ENCODE measurements around the gene VN1R5. TPM values are rescaled to one million over a fixed set of nuclear protein-coding genes. Genes with fewer than 3 reads are reported as not detected.
A peak's percentile ranks its signal among the peaks of the same experiment; 100 is the strongest.
"Not testable (repeated sequence)": the region's sequence is repeated elsewhere in the genome, so short reads cannot be mapped to it uniquely, and the experiment has no call there.

VN1R5 gene
- total RNA-seq, 1 experiment from 2014 or later = not detected

DNA sequence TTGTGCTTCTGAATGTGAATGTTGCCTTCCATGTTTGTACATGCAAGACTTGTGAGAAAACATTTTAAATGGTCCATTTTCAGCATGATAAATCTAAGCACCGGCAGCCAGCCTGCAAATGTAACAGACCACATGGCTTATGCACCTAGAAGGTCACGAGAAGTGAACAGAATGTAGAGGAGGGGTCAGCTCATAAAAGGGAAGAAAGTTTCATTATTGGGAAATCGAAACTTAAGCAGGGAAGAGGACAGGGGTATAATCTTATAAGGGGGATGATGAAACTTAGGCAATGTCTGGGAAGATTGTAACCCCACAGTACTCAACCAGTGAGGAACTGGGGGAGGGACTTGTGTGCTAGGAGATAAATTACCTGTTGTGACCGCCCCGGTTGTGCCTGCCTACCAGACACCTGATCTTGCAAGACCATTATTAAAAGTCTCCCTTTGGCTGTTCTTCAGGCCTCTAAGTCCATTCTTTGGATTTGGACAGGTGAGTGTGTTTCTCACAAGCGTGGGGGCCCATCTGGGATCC is 37.7 kb upstream of the VN1R5 start:
- no peak for DNase-seq

DNA sequence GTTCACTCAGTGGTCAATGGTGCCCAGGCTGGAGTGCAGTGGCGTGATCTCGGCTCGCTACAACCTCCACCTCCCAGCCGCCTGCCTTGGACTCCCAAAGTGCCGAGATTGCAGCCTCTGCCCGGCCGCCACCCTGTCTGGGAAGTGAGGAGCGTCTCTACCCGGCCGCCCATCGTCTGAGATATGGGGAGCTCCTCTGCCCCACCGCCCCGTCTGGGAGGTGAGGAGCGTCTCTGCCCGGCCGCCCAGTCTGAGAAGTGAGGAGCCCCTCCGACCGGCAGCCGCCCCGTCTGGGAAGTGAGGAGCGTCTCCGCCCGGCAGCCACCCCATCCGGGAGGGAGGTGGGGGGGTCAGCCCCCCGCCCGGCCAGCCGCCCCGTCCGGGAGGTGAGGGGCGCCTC is 35.6 kb upstream of the VN1R5 start:
- not testable (repeated sequence) for H3K4me2 ChIP-seq (ENCODE audit: low read depth, low read length, poor library complexity, severe bottlenecking); H3K4me3 ChIP-seq (ENCODE audit: low read length); H3K9me2 ChIP-seq (replicated peaks; ENCODE audit: insufficient read depth, low read length); H2AFZ ChIP-seq (ENCODE audit: low read length); H3K79me2 ChIP-seq (ENCODE audit: low read length); H3K27ac ChIP-seq (ENCODE audit: low read length); H4K20me1 ChIP-seq (ENCODE audit: insufficient read depth, low read depth, low read length); H3K9ac ChIP-seq (ENCODE audit: low read length); H3K27me3 ChIP-seq (ENCODE audit: low read length); H3K4me1 ChIP-seq (ENCODE audit: low read length); H3K9me3 ChIP-seq (ENCODE audit: low read length); H3K36me3 ChIP-seq (ENCODE audit: insufficient read depth, low read length); DNase-seq

More for the DNA sequence above, 37.7 kb upstream of the VN1R5 start:
- Histone ChIP-seq H4K20me1 (ENCODE audit: insufficient read depth, low read depth, low read length) (no peaks in the 10 kb centered on the region), H2AFZ (ENCODE audit: low read length) (no peak overlapping the region), H3K36me3 (ENCODE audit: insufficient read depth, low read length) (no peaks in the 10 kb centered on the region), H3K9me2 (replicated peaks; ENCODE audit: insufficient read depth, low read length) (no peaks in the 10 kb centered on the region), H3K27me3 (ENCODE audit: low read length) (no peaks in the 10 kb centered on the region; the same call in 1 of the 2 replicates), H3K9me3 (ENCODE audit: low read length) (no peaks in the 10 kb centered on the region), H3K27ac (ENCODE audit: low read length) (no peak overlapping the region), H3K4me2 (ENCODE audit: low read depth, low read length, poor library complexity, severe bottlenecking) (no peak overlapping the region), H3K4me1 (ENCODE audit: low read length) (peaks cover 10% of the 10 kb centered on the region), H3K9ac (ENCODE audit: low read length) (no peak overlapping the region), H3K79me2 (ENCODE audit: low read length) (no peaks in the 10 kb centered on the region), H3K4me3 (ENCODE audit: low read length) (no peak overlapping the region)

DNA sequence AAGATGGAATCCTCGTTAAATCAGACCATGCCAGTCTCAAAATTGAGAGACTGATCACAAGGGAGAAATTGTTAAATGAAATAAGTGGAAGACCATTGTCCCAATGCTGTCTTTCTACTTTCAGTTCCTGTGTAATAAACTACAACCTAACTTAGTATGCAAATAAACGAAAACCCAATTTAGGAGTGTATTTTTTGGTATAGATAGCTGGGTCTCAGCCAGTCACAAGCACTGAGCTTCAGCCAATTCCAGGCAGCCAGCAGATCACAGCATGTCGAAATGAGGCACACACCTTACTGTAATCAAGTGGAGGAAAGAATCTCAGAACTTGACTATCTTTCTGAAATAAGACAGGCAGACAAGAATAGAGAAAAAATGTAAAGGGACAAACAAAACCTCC is 33.0 kb upstream of the VN1R5 start:
- Histone ChIP-seq H3K9me3 (ENCODE audit: low read length) (no peaks in the 10 kb centered on the region; the same call in 1 of the 2 replicates), H3K27me3 (ENCODE audit: low read length) (no peaks in the 10 kb centered on the region), H3K4me1 (ENCODE audit: low read length) (peaks cover 10% of the 10 kb centered on the region), H3K79me2 (ENCODE audit: low read length) (no peaks in the 10 kb centered on the region), H3K27ac (ENCODE audit: low read length) (no peak overlapping the region), H2AFZ (ENCODE audit: low read length) (no peak overlapping the region), H3K4me3 (ENCODE audit: low read length) (no peak overlapping the region), H3K4me2 (ENCODE audit: low read depth, low read length, poor library complexity, severe bottlenecking) (peak overlapping the region; percentile 8), H4K20me1 (ENCODE audit: insufficient read depth, low read depth, low read length) (no peaks in the 10 kb centered on the region), H3K9ac (ENCODE audit: low read length) (no peak overlapping the region), H3K9me2 (replicated peaks; ENCODE audit: insufficient read depth, low read length) (no peaks in the 10 kb centered on the region), H3K36me3 (ENCODE audit: insufficient read depth, low read length) (no peaks in the 10 kb centered on the region)
- peak; percentile 52 for DNase-seq

- Histone ChIP-seq H4K20me1 (ENCODE audit: insufficient read depth, low read depth, low read length) (no peaks in the 10 kb centered on the region), H3K27ac (ENCODE audit: low read length) (no peak overlapping the region), H3K9me2 (replicated peaks; ENCODE audit: insufficient read depth, low read length) (no peaks in the 10 kb centered on the region), H3K36me3 (ENCODE audit: insufficient read depth, low read length) (no peaks in the 10 kb centered on the region), H3K9me3 (ENCODE audit: low read length) (no peaks in the 10 kb centered on the region; the same call in 1 of the 2 replicates), H3K4me1 (ENCODE audit: low read length) (peaks cover 10% of the 10 kb centered on the region), H2AFZ (ENCODE audit: low read length) (no peak overlapping the region), H3K27me3 (ENCODE audit: low read length) (no peaks in the 10 kb centered on the region), H3K9ac (ENCODE audit: low read length) (no peak overlapping the region), H3K79me2 (ENCODE audit: low read length) (no peaks in the 10 kb centered on the region), H3K4me2 (ENCODE audit: low read depth, low read length, poor library complexity, severe bottlenecking) (no peak overlapping the region), H3K4me3 (ENCODE audit: low read length) (no peak overlapping the region)
- DNase-seq = no peak
Observed at GRCh38 chr1:247224822-247225221, 31.1 kb upstream of the VN1R5 start.

DNA sequence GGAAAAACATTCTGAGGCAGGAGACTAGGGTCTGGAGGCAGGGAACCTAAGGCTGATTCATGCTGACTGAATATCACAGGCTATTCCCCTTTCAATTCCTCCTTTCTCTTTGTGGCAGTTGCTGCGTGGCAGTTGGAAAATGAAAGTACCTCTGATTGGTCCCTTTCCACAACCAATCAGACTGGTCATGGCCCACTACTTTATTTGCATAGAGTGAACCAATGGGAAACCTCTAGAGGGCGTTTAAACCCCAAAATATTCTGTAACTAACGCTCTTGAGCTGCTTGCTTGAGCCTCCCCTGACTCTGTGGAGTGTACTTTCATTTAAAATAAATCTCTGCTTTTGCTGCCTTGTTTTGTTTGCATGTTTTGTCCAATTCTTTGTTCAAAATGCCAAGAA is 27.7 kb upstream of the VN1R5 start:
- Histone ChIP-seq H3K9me3 (ENCODE audit: low read length) (no peaks in the 10 kb centered on the region; the same call in 1 of the 2 replicates), H3K79me2 (ENCODE audit: low read length) (no peaks in the 10 kb centered on the region), H3K4me1 (ENCODE audit: low read length) (peaks cover under 1% of the 10 kb centered on the region; the same call in 1 of the 2 replicates), H3K27ac (ENCODE audit: low read length) (no peak overlapping the region), H3K9me2 (replicated peaks; ENCODE audit: insufficient read depth, low read length) (no peaks in the 10 kb centered on the region), H3K9ac (ENCODE audit: low read length) (no peak overlapping the region), H3K4me3 (ENCODE audit: low read length) (no peak overlapping the region), H2AFZ (ENCODE audit: low read length) (no peak overlapping the region), H3K4me2 (ENCODE audit: low read depth, low read length, poor library complexity, severe bottlenecking) (no peak overlapping the region), H4K20me1 (ENCODE audit: insufficient read depth, low read depth, low read length) (no peaks in the 10 kb centered on the region), H3K36me3 (ENCODE audit: insufficient read depth, low read length) (no peaks in the 10 kb centered on the region), H3K27me3 (ENCODE audit: low read length) (no peaks in the 10 kb centered on the region)
- DNase-seq = no peak

DNA sequence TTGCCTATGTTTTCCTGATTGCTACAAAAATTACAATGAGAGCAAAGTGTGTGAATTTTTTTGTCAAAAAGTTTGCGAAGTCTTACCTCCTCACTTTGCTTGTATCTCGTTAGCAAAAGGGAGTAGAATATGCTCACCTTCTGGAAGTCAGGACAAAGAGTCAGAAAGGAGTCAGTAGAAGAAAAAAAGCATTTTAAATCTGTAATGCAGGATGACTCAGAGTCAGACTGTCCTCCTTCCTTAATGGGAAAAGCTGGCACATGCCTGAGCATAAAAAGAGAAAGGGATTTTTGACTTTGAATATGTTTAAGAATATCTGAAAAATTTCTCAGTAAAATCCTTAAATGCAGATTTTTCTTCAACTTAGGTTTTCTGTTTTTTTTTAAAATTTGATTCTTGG is 14.2 kb upstream of the VN1R5 start:
- 0 out of 2 replicates have a peak, but pooled peaks cover 2% of the 10 kb centered on the region for H3K4me1 ChIP-seq (ENCODE audit: low read length)
- peaks cover 3% of the 10 kb centered on the region; the same call in 1 of the 2 replicates for H3K9me3 ChIP-seq (ENCODE audit: low read length)
- no peaks in the 10 kb centered on the region for H3K9me2 ChIP-seq (replicated peaks; ENCODE audit: insufficient read depth, low read length)
- H3K4me2 ChIP-seq (ENCODE audit: low read depth, low read length, poor library complexity, severe bottlenecking) = no peak overlapping the region
- no peak overlapping the region for H3K9ac ChIP-seq (ENCODE audit: low read length)
- DNase-seq = no peak
- H3K4me3 ChIP-seq (ENCODE audit: low read length) = no peak overlapping the region
- no peaks in the 10 kb centered on the region for H4K20me1 ChIP-seq (ENCODE audit: insufficient read depth, low read depth, low read length)
- no peaks in the 10 kb centered on the region for H3K79me2 ChIP-seq (ENCODE audit: low read length)
- no peak overlapping the region for H3K27ac ChIP-seq (ENCODE audit: low read length)
- H3K36me3 ChIP-seq (ENCODE audit: insufficient read depth, low read length) = no peaks in the 10 kb centered on the region
- H2AFZ ChIP-seq (ENCODE audit: low read length) = no peak overlapping the region
- H3K27me3 ChIP-seq (ENCODE audit: low read length) = no peaks in the 10 kb centered on the region

DNA sequence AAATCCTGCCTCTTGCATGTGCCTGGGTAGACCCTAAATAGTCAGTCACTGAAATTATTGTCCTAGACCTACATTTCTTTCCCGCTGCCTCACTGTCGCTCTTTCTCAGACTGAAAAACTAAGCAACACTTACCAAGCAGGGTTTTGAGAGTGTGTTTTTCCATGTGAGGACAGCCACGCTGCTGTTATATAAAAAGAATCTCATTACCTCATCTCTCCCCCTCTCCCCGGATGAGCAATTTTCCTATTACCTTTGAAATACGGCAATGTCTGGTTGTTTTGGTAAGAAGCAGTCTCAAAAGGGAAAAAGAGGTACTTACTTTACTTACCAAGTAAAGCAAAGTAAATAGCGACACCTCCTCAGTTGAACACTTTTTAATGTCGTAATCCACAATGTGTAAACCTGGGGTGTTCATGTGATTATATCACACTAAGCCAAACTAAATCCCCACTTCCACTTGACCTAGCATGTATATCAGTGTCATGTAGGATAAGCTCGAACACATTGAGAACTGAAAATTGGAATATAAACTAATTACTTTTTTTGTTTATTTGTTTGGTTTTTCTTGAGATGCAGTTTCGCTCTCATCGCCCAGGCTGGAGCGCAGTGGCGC is 12.2 kb upstream of the VN1R5 start:
- H2AFZ ChIP-seq (ENCODE audit: low read length) = no peak overlapping the region
- H3K4me1 ChIP-seq (ENCODE audit: low read length) = 0 out of 2 replicates have a peak, but pooled peaks cover 2% of the 10 kb centered on the region

GRCh38 chr1:247246325-247247115 is 9.4 kb upstream of the VN1R5 start:
- H3K4me1 ChIP-seq (ENCODE audit: low read length) = no peaks in the 10 kb centered on the region
- no peaks in the 10 kb centered on the region for H4K20me1 ChIP-seq (ENCODE audit: insufficient read depth, low read depth, low read length)
- H3K9me2 ChIP-seq (replicated peaks; ENCODE audit: insufficient read depth, low read length) = no peaks in the 10 kb centered on the region
- no peak overlapping the region for H3K4me3 ChIP-seq (ENCODE audit: low read length)
- H3K79me2 ChIP-seq (ENCODE audit: low read length) = no peaks in the 10 kb centered on the region
- no peak for DNase-seq
- H2AFZ ChIP-seq (ENCODE audit: low read length) = no peak overlapping the region
- H3K9ac ChIP-seq (ENCODE audit: low read length) = no peak overlapping the region
- peaks cover 10% of the 10 kb centered on the region; the same call in 1 of the 2 replicates for H3K9me3 ChIP-seq (ENCODE audit: low read length)
- H3K4me2 ChIP-seq (ENCODE audit: low read depth, low read length, poor library complexity, severe bottlenecking) = no peak overlapping the region
- no peak overlapping the region for H3K27ac ChIP-seq (ENCODE audit: low read length)
- H3K27me3 ChIP-seq (ENCODE audit: low read length) = no peaks in the 10 kb centered on the region
- no peaks in the 10 kb centered on the region for H3K36me3 ChIP-seq (ENCODE audit: insufficient read depth, low read length)

More for the DNA sequence above, 12.2 kb upstream of the VN1R5 start:
- Histone ChIP-seq H4K20me1 (ENCODE audit: insufficient read depth, low read depth, low read length) (no peaks in the 10 kb centered on the region), H3K4me3 (ENCODE audit: low read length) (no peak overlapping the region), H3K9me2 (replicated peaks; ENCODE audit: insufficient read depth, low read length) (no peaks in the 10 kb centered on the region), H3K27me3 (ENCODE audit: low read length) (no peaks in the 10 kb centered on the region), H3K9me3 (ENCODE audit: low read length) (peaks cover 10% of the 10 kb centered on the region; the same call in 1 of the 2 replicates), H3K9ac (ENCODE audit: low read length) (no peak overlapping the region), H3K36me3 (ENCODE audit: insufficient read depth, low read length) (no peaks in the 10 kb centered on the region), H3K79me2 (ENCODE audit: low read length) (no peaks in the 10 kb centered on the region), H3K4me2 (ENCODE audit: low read depth, low read length, poor library complexity, severe bottlenecking) (no peak overlapping the region), H3K27ac (ENCODE audit: low read length) (no peak overlapping the region)
- no peak for DNase-seq
